Activated CD8-positive, alpha-beta T cell treated with anti-CD3 and anti-CD28 coated beads, Interleukin-2, amount 10 ng/mL, durations not matched to agents 7 days and 5 days (primary cell): ENCODE measurements around the gene GALK1. TPM values are rescaled to one million over a fixed set of nuclear protein-coding genes. Genes with fewer than 3 reads are reported as not detected.

Source experiments
- ATAC-seq: fragments of 150-1000 bp; cut with Tn5 transposase; one replicate; pipeline ENCODE4 v1.10.0; 2021; ENCODE audit warnings: moderate library complexity
- CTCF ChIA-PET: fragments of 350-600 bp; sonication (Branson Sonifier 250); formaldehyde crosslinking; loops from one replicate; lab custom pipeline; 2021; ENCODE audit warnings: antibody characterized with exemption; lab: Charles Lee
- POLR2A ChIA-PET: fragments of 350-600 bp; sonication (Branson Sonifier 250); formaldehyde crosslinking; loops from one replicate; lab custom pipeline; 2021; ENCODE audit warnings: antibody characterized with exemption; lab: Charles Lee
- DNase-seq: peaks from one replicate; pipeline ENCODE4 v3.0.0-alpha.2; 2020
- H3K27ac Mint-ChIP-seq: one replicate; pipeline ENCODE4 v1.8.0; 2021; ENCODE audit warnings: mild to moderate bottlenecking, mixed read lengths
- H3K27me3 Mint-ChIP-seq: one replicate; pipeline ENCODE4 v1.8.0; 2021; ENCODE audit warnings: low read depth, mixed read lengths
- H3K36me3 Mint-ChIP-seq: one replicate; pipeline ENCODE4 v1.8.0; 2021; ENCODE audit warnings: low read depth, mixed read lengths
- H3K4me1 Mint-ChIP-seq: one replicate; pipeline ENCODE4 v1.8.0; 2021; ENCODE audit warnings: low read depth, mixed read lengths
- H3K4me3 Mint-ChIP-seq: one replicate; pipeline ENCODE4 v1.8.0; 2021; ENCODE audit warnings: mild to moderate bottlenecking, mixed read lengths
- H3K9me3 Mint-ChIP-seq: one replicate; pipeline ENCODE4 v1.8.0; 2022; ENCODE audit warnings: mixed read lengths; ENCODE audit not compliant: insufficient read depth
- total RNA-seq, 2 experiments: library from RNA; stranded (reverse); gene quantifications; one replicate each; pipeline ENCODE4 v1.2.3, GENCODE V29; 2021

The GALK1 gene
- total RNA-seq, 2 experiments from 2014 or later = 52.2 to 56.9 TPM

GRCh38 chr17:75807861-75808260 is 42.9 kb upstream of the GALK1 start:
- Mint-ChIP-seq H3K36me3 (peaks cover 12% of the 10 kb centered on the region), H3K9me3 (no peaks in the 10 kb centered on the region), H3K4me1 (peaks cover 11% of the 10 kb centered on the region), H3K27me3 (no peaks in the 10 kb centered on the region), H3K4me3 (no peak overlapping the region), H3K27ac (no peak overlapping the region)
- ATAC-seq = no peak
- CTCF ChIA-PET = interaction anchor here (1.0 to 1.4 kb wide), 2 partner anchors 25 to 54 kb away, joined by 4 to 5 read pairs; no protein-coding TSS in a partner anchor
- DNase-seq = no peak
- POLR2A ChIA-PET = interaction anchor here (1.0 to 1.4 kb wide), 3 partner anchors 9 to 28 kb away, joined by 4 to 5 read pairs (median 4); no protein-coding TSS in a partner anchor

DNA sequence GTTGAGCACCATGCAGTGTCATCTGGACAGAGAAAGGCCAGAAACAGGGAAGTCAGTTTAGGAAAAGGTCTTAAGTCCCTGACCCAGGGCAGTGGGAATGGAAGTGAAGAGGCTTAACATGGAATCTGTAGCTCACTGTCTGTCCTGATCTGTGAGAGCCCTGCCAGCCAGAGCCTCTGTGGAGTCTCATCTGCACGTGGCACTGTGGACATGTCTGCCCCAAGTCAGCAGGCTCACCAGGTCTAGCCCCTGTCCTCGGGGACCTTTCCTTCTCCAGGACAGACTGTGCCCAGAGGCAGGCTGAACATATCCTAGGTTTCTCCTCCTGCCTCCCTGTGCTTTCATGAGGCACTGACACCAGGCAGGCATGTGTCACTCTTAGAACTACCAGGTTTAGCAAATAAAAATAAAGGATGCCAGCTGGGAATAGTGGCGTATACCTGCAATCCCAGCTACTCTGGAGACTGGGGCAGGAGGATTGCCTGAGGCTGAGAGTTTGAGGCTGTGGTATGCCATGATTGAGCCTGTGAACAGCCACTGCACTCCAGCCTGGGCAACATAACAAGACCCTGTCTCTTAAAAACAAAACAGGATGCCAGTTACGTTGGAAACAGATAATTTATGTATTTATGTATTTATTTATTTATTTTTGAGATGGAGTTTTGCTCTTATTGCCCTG is 42.0 kb upstream of the GALK1 start:
- CTCF ChIA-PET = interaction anchor here (1.0 kb wide), 1 partner anchor 54 kb away, joined by 3 read pairs; no protein-coding TSS in a partner anchor

GRCh38 chr17:75803883-75804282 is 38.9 kb upstream of the GALK1 start:
- Mint-ChIP-seq H3K27ac (no peak overlapping the region), H3K4me1 (peaks cover 11% of the 10 kb centered on the region), H3K36me3 (peaks cover 11% of the 10 kb centered on the region), H3K4me3 (no peak overlapping the region), H3K9me3 (no peaks in the 10 kb centered on the region), H3K27me3 (no peaks in the 10 kb centered on the region)
- CTCF ChIA-PET = interaction anchor here (0.9 to 3.4 kb wide), 7 partner anchors 12 to 45 kb away, joined by 3 to 23 read pairs (median 5); partner anchors contain the start of gene GALK1
- ATAC-seq = no peak
- DNase-seq = no peak
- POLR2A ChIA-PET = interaction anchor here (0.8 to 1.8 kb wide), 5 partner anchors 9 to 27 kb away, joined by 3 to 8 read pairs (median 4); partner anchors contain the start of gene UNK

More for the DNA sequence above, 42.0 kb upstream of the GALK1 start:
- Mint-ChIP-seq H3K27ac (no peak overlapping the region), H3K4me1 (peaks cover 11% of the 10 kb centered on the region), H3K9me3 (no peaks in the 10 kb centered on the region), H3K36me3 (peaks cover 7% of the 10 kb centered on the region), H3K4me3 (no peak overlapping the region), H3K27me3 (no peaks in the 10 kb centered on the region)
- POLR2A ChIA-PET = interaction anchor here (0.7 to 1.3 kb wide), 2 partner anchors 27 to 48 kb away, joined by 4 read pairs; partner anchors contain the start of gene WBP2
- ATAC-seq (no peak), DNase-seq (no peak)

GRCh38 chr17:75799402-75799801 is 34.4 kb upstream of the GALK1 start:
- H3K9me3 Mint-ChIP-seq = no peaks in the 10 kb centered on the region
- POLR2A ChIA-PET = interaction anchor here (1.1 kb wide), 1 partner anchor 8 kb away, joined by 4 read pairs; no protein-coding TSS in a partner anchor

DNA sequence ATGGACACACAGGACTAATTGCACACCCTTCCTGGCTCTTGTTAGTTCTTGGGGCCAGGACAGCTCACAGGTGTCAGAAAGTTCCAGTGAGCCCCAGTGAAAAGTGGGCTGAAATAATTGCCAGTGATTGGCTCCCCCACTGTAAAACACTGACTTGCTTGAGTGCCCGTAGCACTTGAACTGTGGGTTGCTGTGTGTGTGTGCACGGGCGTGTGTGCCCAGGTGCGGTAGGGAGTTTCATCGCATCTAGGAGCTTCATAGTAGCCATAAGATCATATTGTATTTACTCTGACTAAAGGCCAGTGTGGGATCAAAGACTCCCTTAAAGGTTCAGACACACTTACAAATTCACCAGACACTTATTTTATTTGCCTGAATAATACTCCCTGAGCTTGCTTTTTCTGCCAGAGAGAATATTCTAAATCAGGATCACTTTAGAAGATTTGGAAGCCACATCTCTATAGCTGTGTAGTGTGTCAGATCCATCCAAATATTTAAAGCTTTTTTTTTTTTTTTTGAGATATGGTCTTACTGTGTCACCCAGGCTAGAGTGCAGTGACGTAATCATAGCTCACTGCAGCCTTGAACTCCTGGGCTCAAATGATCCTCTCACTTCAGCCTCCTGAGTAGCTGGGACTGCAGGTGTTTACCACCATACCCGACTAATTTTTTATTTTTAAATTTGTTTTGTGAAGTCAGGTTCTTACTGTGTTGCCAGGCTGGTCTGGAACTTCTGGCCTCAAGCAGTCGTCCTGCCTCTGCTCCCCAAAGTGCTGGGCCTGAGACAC is 31.0 kb upstream of the GALK1 start:
- ChIA-PET CTCF (interaction anchor here (0.6 to 2.4 kb wide), 8 partner anchors 8 to 49 kb away, joined by 3 to 14 read pairs (median 6); partner anchors contain the start of gene GALK1), POLR2A (interaction anchor here (0.6 to 16.0 kb wide), 7 partner anchors 9 to 99 kb away, joined by 3 to 183 read pairs (median 4); a partner anchor contains a TSS)
- Mint-ChIP-seq H3K27ac (no peak overlapping the region), H3K4me3 (no peak overlapping the region), H3K27me3 (no peaks in the 10 kb centered on the region), H3K36me3 (peaks cover 27% of the 10 kb centered on the region), H3K4me1 (peaks cover 31% of the 10 kb centered on the region), H3K9me3 (no peaks in the 10 kb centered on the region)
- DNase-seq (no peak), ATAC-seq (no peak)

More at GRCh38 chr17:75799402-75799801, 34.4 kb upstream of the GALK1 start:
- Mint-ChIP-seq H3K4me1 (peaks cover 25% of the 10 kb centered on the region), H3K27ac (no peak overlapping the region), H3K4me3 (no peak overlapping the region), H3K27me3 (no peaks in the 10 kb centered on the region), H3K36me3 (peaks cover 19% of the 10 kb centered on the region)
- CTCF ChIA-PET = interaction anchor here (1.1 to 1.4 kb wide), 3 partner anchors 13 to 49 kb away, joined by 3 to 4 read pairs (median 3); no protein-coding TSS in a partner anchor
- DNase-seq (no peak), ATAC-seq (no peak)

DNA sequence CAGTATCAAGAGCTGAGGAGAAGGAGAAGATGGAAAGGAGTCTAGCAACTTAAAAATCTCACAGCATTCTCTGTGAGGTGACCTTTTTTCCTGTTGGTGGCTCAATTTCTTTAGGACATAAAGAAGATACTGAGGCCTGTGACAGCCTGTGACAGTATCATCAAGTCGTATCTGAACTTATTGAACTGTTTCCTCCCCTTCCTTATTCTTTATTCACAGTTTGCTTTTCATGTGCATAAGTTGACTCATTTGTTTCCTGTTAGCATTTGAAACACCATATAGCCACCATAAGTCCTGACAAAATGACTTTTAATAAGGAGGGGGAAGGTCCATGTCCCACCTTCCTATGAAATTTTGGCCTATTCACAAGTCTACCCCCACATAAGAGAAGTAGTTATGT is 28.5 kb upstream of the GALK1 start:
- CTCF ChIA-PET = no interaction called here
- POLR2A ChIA-PET = interaction anchor here (1.0 to 16.0 kb wide), 2 partner anchors 17 to 62 kb away, joined by 3 to 183 read pairs; partner anchors contain the start of gene WBP2
- H3K4me1 Mint-ChIP-seq = peaks cover 35% of the 10 kb centered on the region
- ATAC-seq (no peak), DNase-seq (no peak)
- peaks cover 24% of the 10 kb centered on the region for H3K36me3 Mint-ChIP-seq
- H3K9me3 Mint-ChIP-seq = no peaks in the 10 kb centered on the region
- no peaks in the 10 kb centered on the region for H3K27me3 Mint-ChIP-seq
- no peak overlapping the region for H3K4me3 Mint-ChIP-seq
- peak overlapping the region; percentile 44 for H3K27ac Mint-ChIP-seq

DNA sequence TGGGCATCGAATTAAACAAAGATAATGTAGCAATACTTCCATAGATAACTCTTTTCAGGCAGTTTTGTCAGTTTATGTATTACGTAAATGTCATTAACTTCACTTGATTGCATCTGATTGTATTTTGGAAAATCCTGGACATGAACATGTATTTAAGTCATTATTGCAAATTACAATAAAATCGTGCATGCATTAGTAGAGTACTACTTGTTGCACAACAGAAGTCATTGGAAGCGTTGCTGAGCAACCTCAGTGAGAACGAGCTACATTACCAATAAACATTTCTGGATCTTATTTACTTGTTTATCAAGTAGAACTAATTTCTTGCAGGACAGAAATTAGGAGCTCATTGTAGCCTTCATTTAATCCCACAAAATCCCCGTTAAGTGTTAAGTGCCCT is 26.3 kb upstream of the GALK1 start:
- Mint-ChIP-seq H3K4me1 (peaks cover 39% of the 10 kb centered on the region), H3K9me3 (no peaks in the 10 kb centered on the region), H3K4me3 (no peak overlapping the region), H3K27me3 (no peaks in the 10 kb centered on the region), H3K36me3 (peaks cover 26% of the 10 kb centered on the region), H3K27ac (no peak overlapping the region)
- ChIA-PET POLR2A (interaction anchor here (16.0 kb wide), 1 partner anchor 15 kb away, joined by 183 read pairs; a partner anchor contains a TSS), CTCF (interaction anchor here (1.2 to 2.1 kb wide), 4 partner anchors 8 to 56 kb away, joined by 5 to 13 read pairs (median 8); no protein-coding TSS in a partner anchor)
- DNase-seq = no peak
- ATAC-seq = no peak

- Mint-ChIP-seq H3K9me3 (no peaks in the 10 kb centered on the region), H3K27ac (peak overlapping the region; percentile 100), H3K4me1 (peaks cover 45% of the 10 kb centered on the region), H3K27me3 (no peaks in the 10 kb centered on the region), H3K4me3 (peak overlapping the region; percentile 91), H3K36me3 (peaks cover 26% of the 10 kb centered on the region)
- POLR2A ChIA-PET = interaction anchor here (0.6 to 16.0 kb wide), 22 partner anchors 9 to 404 kb away, joined by 3 to 183 read pairs (median 4); partner anchors contain the start of genes GALK1, UNC13D and WBP2
- peak; percentile 62 for ATAC-seq
- CTCF ChIA-PET = interaction anchor here (0.9 to 5.1 kb wide), 16 partner anchors 9 to 76 kb away, joined by 3 to 33 read pairs (median 4); partner anchors contain the start of gene WBP2
- peak; percentile 94 for DNase-seq
Measured at GRCh38 chr17:75785016-75785890, 20.3 kb upstream of the GALK1 start.

GRCh38 chr17:75784473-75785015 is 19.6 kb upstream of the GALK1 start, which contains the start of gene UNK:
Gene UNK (plus strand): TSS chr17:75784806. CDS start chr17:75784881, 75 bp downstream.
- DNase-seq = peak; percentile 98
- H3K9me3 Mint-ChIP-seq = no peaks in the 10 kb centered on the region
- peaks cover 3% of the 10 kb centered on the region for H3K27me3 Mint-ChIP-seq
- H3K4me1 Mint-ChIP-seq = peaks cover 50% of the 10 kb centered on the region
- peak within 1 kb of the TSS; percentile 100 for H3K27ac Mint-ChIP-seq
- ATAC-seq = peak; percentile 72
- POLR2A ChIA-PET = interaction anchor here (0.6 to 16.0 kb wide), 16 partner anchors 9 to 407 kb away, joined by 3 to 183 read pairs (median 4); partner anchors contain the start of genes GALK1, MRPL38, UNC13D and WBP2
- H3K4me3 Mint-ChIP-seq = peak within 1 kb of the TSS; percentile 91
- CTCF ChIA-PET = interaction anchor here (1.1 to 5.1 kb wide), 9 partner anchors 18 to 514 kb away, joined by 3 to 33 read pairs (median 10); partner anchors contain the start of genes GALK1 and MIF4GD
- peaks cover 30% of the 10 kb centered on the region for H3K36me3 Mint-ChIP-seq
